ENCODE measurements around the gene COMMD4. TPM values are rescaled to one million over a fixed set of nuclear protein-coding genes. Genes with fewer than 3 reads are reported as not detected.
"Not testable (repeated sequence)": the region's sequence is repeated elsewhere in the genome, so short reads cannot be mapped to it uniquely, and the experiment has no call there.

COMMD4 gene
- total and polyA plus RNA-seq, 2 of the 8 experiments (the other 6 are each of a cell fraction or from before 2014, with no cell fraction given): 131 to 236 TPM

GRCh38 chr15:75380773-75381172, 44.9 kb downstream of the COMMD4 start (continued):
- TF ChIP-seq RXRA (IDR thresholded peaks at IDR 0.05; ENCODE audit: insufficient read depth, low read depth, low read length) (no peak), KDM5A (IDR thresholded peaks at IDR 0.05; ENCODE audit: low read length) (no peak)

GRCh38 chr15:75383986-75384385, 48.1 kb downstream of the COMMD4 start:
- H3K9ac ChIP-seq (replicated peaks in 1 of 4; ENCODE audit: extremely low read depth in 1 of 4, low read depth in 3 of 4, low read length in 3 of 4); H4K20me1 ChIP-seq (replicated peaks in 1 of 2; ENCODE audit: control insufficient read depth in 1 of 2, insufficient read depth in 2 of 2, low read length in 2 of 2); H4K8ac ChIP-seq (ENCODE audit: extremely low read depth, insufficient read depth, low read length); H4K5ac ChIP-seq (ENCODE audit: insufficient read length, low read depth, low read length); H2BK5ac ChIP-seq (ENCODE audit: low read depth, low read length); H3K4me3 ChIP-seq (ENCODE audit: extremely low read depth in 1 of 4, insufficient read depth in 2 of 4, low read depth in 3 of 4, low read length in 4 of 4); H3K27ac ChIP-seq (ENCODE audit: low read depth, low read length); H3K79me1 ChIP-seq (ENCODE audit: low read depth, low read length); H3K56ac ChIP-seq (replicated peaks; ENCODE audit: insufficient read length, low read depth, low read length); H3K14ac ChIP-seq (ENCODE audit: insufficient read length); H3K4ac ChIP-seq (replicated peaks; ENCODE audit: insufficient read length, low read depth, low read length); H2BK20ac ChIP-seq (ENCODE audit: low read length); H2BK15ac ChIP-seq (ENCODE audit: low read length); H3K4me1 ChIP-seq (replicated peaks in 1 of 4; ENCODE audit: control insufficient read depth in 3 of 4, insufficient read depth in 4 of 4, low read length in 3 of 4); H3K9me3 ChIP-seq (ENCODE audit: insufficient read depth in 2 of 2, low read depth in 1 of 2, low read length in 1 of 2); H4K91ac ChIP-seq (replicated peaks; ENCODE audit: insufficient read length, low read length); H3K23ac ChIP-seq (ENCODE audit: insufficient read length); H3K27me3 ChIP-seq (replicated peaks in 1 of 4; ENCODE audit: control insufficient read depth in 3 of 4, extremely low read depth in 1 of 4, insufficient read depth in 3 of 4, low read length in 3 of 4); H3K4me2 ChIP-seq (ENCODE audit: insufficient read depth in 1 of 2, low read depth in 2 of 2, low read length in 2 of 2); H3K18ac ChIP-seq (ENCODE audit: extremely low read depth, low read length); FAIRE-seq; H2AFZ ChIP-seq (ENCODE audit: low read length); H2BK12ac ChIP-seq (ENCODE audit: low read depth, low read length); H2BK120ac ChIP-seq (replicated peaks; ENCODE audit: low read depth, low read length); H3K23me2 ChIP-seq (ENCODE audit: low read depth, low read length); H3K79me2 ChIP-seq (ENCODE audit: control insufficient read depth in 1 of 2, insufficient read depth in 2 of 2, low read length in 2 of 2); POLR2A ChIA-PET (ENCODE audit: partially characterized antibody); DNase-seq (ENCODE audit: low read depth in 1 of 2, low spot score in 2 of 2); H2AK5ac ChIP-seq (ENCODE audit: low read depth, low read length): not testable (repeated sequence)
- WGBS, 2 experiments (ENCODE audit: extremely low coverage in 1 of 2, insufficient coverage in 1 of 2, insufficient read length in 1 of 2, insufficient replicate concordance in 2 of 2, low coverage in 1 of 2, low lambda C conversion rate in 2 of 2, missing lambda C conversion rate in 1 of 2): 98% methylated on average over 5 of the region's 5 CpGs; no CpG with 5 or more reads in 1 of the 2 experiments
- H3K36me3 ChIP-seq (ENCODE audit: control insufficient read depth in 2 of 4, insufficient read depth in 4 of 4, low read length in 3 of 4): peaks cover 25 to 87% (median 59%) of the 10 kb centered on the region in 4 experiments
- CTCF ChIA-PET (ENCODE audit: partially characterized antibody): interaction anchor here (0.7 kb wide), 1 partner anchor 124 kb away, joined by 3 read pairs; no protein-coding TSS in a partner anchor
